ENCODE results near the gene FAM20C. TPM values are rescaled to one million over a fixed set of nuclear protein-coding genes. Genes with fewer than 3 reads are reported as not detected.

Gene FAM20C
- total RNA-seq, 1 experiment from 2014 or later, result 8.8 TPM

- POLR2A ChIA-PET, result no interaction called here
- no TSS peak for BruUV-seq (replicated peaks)
- DNase-seq (ENCODE audit: unreplicated experiment), result no peak
- Mint-ChIP-seq H3K9me3 (ENCODE audit: unreplicated experiment) (no peaks in the 10 kb centered on the region), H3K4me3 (ENCODE audit: unreplicated experiment) (no peak overlapping the region), H3K4me1 (ENCODE audit: insufficient read depth, unreplicated experiment) (peaks cover 7% of the 10 kb centered on the region), H3K27me3 (ENCODE audit: insufficient read depth, unreplicated experiment) (no peaks in the 10 kb centered on the region), H3K27ac (ENCODE audit: low read depth, unreplicated experiment) (no peak overlapping the region), H3K36me3 (ENCODE audit: insufficient read depth, unreplicated experiment) (peaks cover 25% of the 10 kb centered on the region)
- no peak for TF ChIP-seq CTCF (IDR thresholded peaks at IDR 0.05; ENCODE audit: unreplicated experiment)
- intact Hi-C loops (cut with micrococcal nuclease), result no loop called here
- CTCF ChIA-PET, result no interaction called here
Measured at GRCh38 chr7:245574-246295, 53.4 kb downstream of the FAM20C start.

GRCh38 chr7:246451-246850, 54.1 kb downstream of the FAM20C start:
- H3K27ac Mint-ChIP-seq (ENCODE audit: low read depth, unreplicated experiment), result no peak overlapping the region
- POLR2A ChIA-PET, result no interaction called here
- BruUV-seq (replicated peaks), result no TSS peak
- CTCF ChIA-PET, result interaction anchor here (0.6 kb wide), 1 partner anchor 14 kb away, joined by 4 read pairs; no protein-coding TSS in a partner anchor
- H3K36me3 Mint-ChIP-seq (ENCODE audit: insufficient read depth, unreplicated experiment), result peaks cover 25% of the 10 kb centered on the region
- no peaks in the 10 kb centered on the region for H3K9me3 Mint-ChIP-seq (ENCODE audit: unreplicated experiment)
- no peak for DNase-seq (ENCODE audit: unreplicated experiment)
- no peak for TF ChIP-seq CTCF (IDR thresholded peaks at IDR 0.05; ENCODE audit: unreplicated experiment)
- intact Hi-C loops (cut with micrococcal nuclease), result no loop called here
- H3K27me3 Mint-ChIP-seq (ENCODE audit: insufficient read depth, unreplicated experiment), result no peaks in the 10 kb centered on the region
- H3K4me1 Mint-ChIP-seq (ENCODE audit: insufficient read depth, unreplicated experiment), result peaks cover 3% of the 10 kb centered on the region
- H3K4me3 Mint-ChIP-seq (ENCODE audit: unreplicated experiment), result no peak overlapping the region

- intact Hi-C loops (cut with micrococcal nuclease), result no loop called here
- Mint-ChIP-seq H3K9me3 (ENCODE audit: unreplicated experiment) (no peaks in the 10 kb centered on the region), H3K36me3 (ENCODE audit: insufficient read depth, unreplicated experiment) (peaks cover 31% of the 10 kb centered on the region), H3K4me1 (ENCODE audit: insufficient read depth, unreplicated experiment) (no peaks in the 10 kb centered on the region), H3K27ac (ENCODE audit: low read depth, unreplicated experiment) (no peak overlapping the region), H3K4me3 (ENCODE audit: unreplicated experiment) (no peak overlapping the region), H3K27me3 (ENCODE audit: insufficient read depth, unreplicated experiment) (no peaks in the 10 kb centered on the region)
- BruUV-seq (replicated peaks), result no TSS peak
- no peak for TF ChIP-seq CTCF (IDR thresholded peaks at IDR 0.05; ENCODE audit: unreplicated experiment)
- ChIA-PET CTCF (interaction anchor here (0.6 kb wide), 1 partner anchor 15 kb away, joined by 4 read pairs; no protein-coding TSS in a partner anchor), POLR2A (no interaction called here)
- no peak for DNase-seq (ENCODE audit: unreplicated experiment)
Measured at GRCh38 chr7:247181-247580, 54.8 kb downstream of the FAM20C start.

- ChIA-PET CTCF (interaction anchor here (3.2 kb wide), 1 partner anchor 19 kb away, joined by 11 read pairs; no protein-coding TSS in a partner anchor), POLR2A (no interaction called here)
- peaks cover 32% of the 10 kb centered on the region for H3K36me3 Mint-ChIP-seq (ENCODE audit: insufficient read depth, unreplicated experiment)
- no peaks in the 10 kb centered on the region for H3K9me3 Mint-ChIP-seq (ENCODE audit: unreplicated experiment)
- no peaks in the 10 kb centered on the region for H3K27me3 Mint-ChIP-seq (ENCODE audit: insufficient read depth, unreplicated experiment)
- intact Hi-C loops (cut with micrococcal nuclease), result no loop called here
- no peak for TF ChIP-seq CTCF (IDR thresholded peaks at IDR 0.05; ENCODE audit: unreplicated experiment)
- BruUV-seq (replicated peaks), result no TSS peak
- H3K4me1 Mint-ChIP-seq (ENCODE audit: insufficient read depth, unreplicated experiment), result no peaks in the 10 kb centered on the region
- no peak overlapping the region for H3K27ac Mint-ChIP-seq (ENCODE audit: low read depth, unreplicated experiment)
- DNase-seq (ENCODE audit: unreplicated experiment), result no peak
- no peak overlapping the region for H3K4me3 Mint-ChIP-seq (ENCODE audit: unreplicated experiment)
Measured at GRCh38 chr7:247636-248035, 55.3 kb downstream of the FAM20C start.
